Sigmoid colon (tissue), 7 donors: ENCODE data around the gene ZNF460. TPM values are rescaled to one million over a fixed set of nuclear protein-coding genes. Genes with fewer than 3 reads are reported as not detected.

ENCODE experiments used
- polyA plus RNA-seq, 3 donors: library from polyadenylated mRNA; stranded (reverse); fragments of 200-250 nt; gene quantifications; one replicate each; pipeline ENCODE4 v1.2.3, GENCODE V29; 2013
- total RNA-seq, 4 donors: library from RNA; depleted of rRNA; stranded (reverse); fragments of >200 nt; gene quantifications; one replicate each; pipeline ENCODE4 v1.1.0, GENCODE V29; 2016
- donor health status: healthy with polysubstance abuse.
- donor health status: Bipolar disorder and iron deficiency.
- donor health status: healthy.

The ZNF460 gene
- total and polyA plus RNA-seq, 7 donors: 0.69 to 95.2 (median 48.8) TPM; not detected in 1

Other genes starting within 250 kb of the ZNF460 start
- not detected for gene USP29, start 160.5 kb upstream of the ZNF460 start, total RNA-seq
- gene USP29, start 160.5 kb upstream of the ZNF460 start, polyA plus RNA-seq: not detected
- gene ZIM3, start 135.3 kb upstream of the ZNF460 start, total RNA-seq: not detected
- not detected for gene ZIM3, start 135.3 kb upstream of the ZNF460 start, polyA plus RNA-seq
- gene DUXA, start 113.0 kb upstream of the ZNF460 start, total RNA-seq: not detected
- gene DUXA, start 113.0 kb upstream of the ZNF460 start, polyA plus RNA-seq: not detected
- 10 to 100 TPM; 18.5 to 39.6 (median 28.0) TPM for gene ZNF264, start 89.0 kb upstream of the ZNF460 start, total RNA-seq
- gene ZNF264, start 89.0 kb upstream of the ZNF460 start, polyA plus RNA-seq: 1 to 10 TPM; 1.2 to 5.0 (median 2.8) TPM
- gene AURKC, start 49.5 kb upstream of the ZNF460 start, total RNA-seq: 1 to 10 TPM in 1 of 4 donors, under 1 TPM in 1, not detected in 2; 0.71 to 1.3 TPM
- gene AURKC, start 49.5 kb upstream of the ZNF460 start, polyA plus RNA-seq: 1 to 10 TPM in 1 of 3 donors, under 1 TPM in 1, not detected in 1; 0.63 to 1.4 TPM
- 10 to 100 TPM; 11.8 to 21.6 (median 17.5) TPM for gene ZNF805, start 39.9 kb upstream of the ZNF460 start, total RNA-seq
- 1 to 10 TPM in 2 of 3 donors, under 1 TPM in 1; under 0.01 to 2.0 (median 1.2) TPM for gene ZNF805, start 39.9 kb upstream of the ZNF460 start, polyA plus RNA-seq
- 1 to 10 TPM; 5.4 to 8.1 (median 7.5) TPM for gene ZNF543, start 40.0 kb downstream of the ZNF460 start, total RNA-seq
- gene ZNF543, start 40.0 kb downstream of the ZNF460 start, polyA plus RNA-seq: 1 to 10 TPM in 1 of 3 donors, under 1 TPM in 2; 0.46 to 1.6 (median 0.60) TPM
- gene ZNF304, start 70.8 kb downstream of the ZNF460 start, total RNA-seq: 1 to 10 TPM; 7.1 to 9.6 (median 9.1) TPM
- 1 to 10 TPM in 2 of 3 donors, under 1 TPM in 1; 0.92 to 3.1 (median 1.2) TPM for gene ZNF304, start 70.8 kb downstream of the ZNF460 start, polyA plus RNA-seq
- gene TRAPPC2B, start 83.1 kb downstream of the ZNF460 start, total RNA-seq: 10 to 100 TPM; 21.3 to 28.1 (median 27.1) TPM
- 10 to 100 TPM in 2 of 3 donors, 1 to 10 TPM in 1; 9.2 to 18.0 (median 11.4) TPM for gene TRAPPC2B, start 83.1 kb downstream of the ZNF460 start, polyA plus RNA-seq
- gene ZNF547, start 83.1 kb downstream of the ZNF460 start, total RNA-seq: 1 to 10 TPM in 3 of 4 donors, under 1 TPM in 1; 0.83 to 3.6 (median 2.8) TPM
- 1 to 10 TPM in 1 of 3 donors, not detected in 2; 1.2 TPM for gene ZNF547, start 83.1 kb downstream of the ZNF460 start, polyA plus RNA-seq
- 10 to 100 TPM; 21.9 to 29.1 (median 22.8) TPM for gene ZNF548, start 109.4 kb downstream of the ZNF460 start, total RNA-seq
- 10 to 100 TPM in 1 of 3 donors, 1 to 10 TPM in 2; 1.2 to 10.7 (median 1.8) TPM for gene ZNF548, start 109.4 kb downstream of the ZNF460 start, polyA plus RNA-seq
- gene ZNF17, start 130.7 kb downstream of the ZNF460 start, total RNA-seq: 10 to 100 TPM; 10.2 to 14.0 (median 10.8) TPM
- 1 to 10 TPM in 2 of 3 donors, under 1 TPM in 1; 0.69 to 3.9 (median 1.2) TPM for gene ZNF17, start 130.7 kb downstream of the ZNF460 start, polyA plus RNA-seq
- gene ZNF749, start 154.8 kb downstream of the ZNF460 start, total RNA-seq: 1 to 10 TPM; 1.9 to 7.4 (median 4.0) TPM
- 10 to 100 TPM in 1 of 3 donors, 1 to 10 TPM in 2; 3.9 to 10.2 (median 6.7) TPM for gene ZNF749, start 154.8 kb downstream of the ZNF460 start, polyA plus RNA-seq
- 1 to 10 TPM in 3 of 4 donors, under 1 TPM in 1; 0.49 to 1.4 (median 1.2) TPM for gene VN1R1, start 176.7 kb downstream of the ZNF460 start, total RNA-seq
- under 1 TPM in 1 of 3 donors, not detected in 2; 0.50 TPM for gene VN1R1, start 176.7 kb downstream of the ZNF460 start, polyA plus RNA-seq
- gene ZNF772, start 197.1 kb downstream of the ZNF460 start, total RNA-seq: 10 to 100 TPM; 12.8 to 17.1 (median 15.5) TPM
- 1 to 10 TPM in 1 of 3 donors, under 1 TPM in 2; 0.23 to 3.4 (median 0.60) TPM for gene ZNF772, start 197.1 kb downstream of the ZNF460 start, polyA plus RNA-seq
- gene ZNF419, start 207.3 kb downstream of the ZNF460 start, total RNA-seq: 10 to 100 TPM in 2 of 4 donors, 1 to 10 TPM in 2; 5.2 to 16.1 (median 11.1) TPM
- 1 to 10 TPM; 1.4 to 3.9 (median 3.0) TPM for gene ZNF419, start 207.3 kb downstream of the ZNF460 start, polyA plus RNA-seq
- gene ZNF773, start 219.5 kb downstream of the ZNF460 start, total RNA-seq: 10 to 100 TPM in 3 of 4 donors, 1 to 10 TPM in 1; 8.4 to 34.1 (median 20.9) TPM
- 1 to 10 TPM; 1.2 to 4.6 (median 1.6) TPM for gene ZNF773, start 219.5 kb downstream of the ZNF460 start, polyA plus RNA-seq
- gene ZNF549, start 246.9 kb downstream of the ZNF460 start, total RNA-seq: 1 to 10 TPM; 4.2 to 6.4 (median 5.5) TPM
- gene ZNF549, start 246.9 kb downstream of the ZNF460 start, polyA plus RNA-seq: 1 to 10 TPM in 2 of 3 donors, under 1 TPM in 1; 0.46 to 2.6 (median 1.2) TPM